HepG2 (cell line): ENCODE data around the gene LRP1-AS. TPM values are rescaled to one million over a fixed set of nuclear protein-coding genes. Genes with fewer than 3 reads are reported as not detected.

ENCODE experiments used
- AKAP8 ChIP-seq: sonication (generic); formaldehyde crosslinking; IDR thresholded peaks from 2 replicates; pipeline ENCODE4 v1.5.1; 2020; ENCODE audit warnings: mild to moderate bottlenecking, missing genetic modification reagents
- CREBL2 ChIP-seq: sonication (generic); formaldehyde crosslinking; IDR thresholded peaks from 2 replicates; pipeline ENCODE4 v1.8.1; 2023; ENCODE audit warnings: missing genetic modification reagents, mild to moderate bottlenecking, borderline replicate concordance
- DNMT3B ChIP-seq: conservative IDR thresholded peaks from 2 replicates; pipeline ENCODE4 v1.6.1; 2016; ENCODE audit warnings: missing biosample characterization, control low read depth
- GABPA ChIP-seq, 2 experiments: IDR thresholded peaks; 2 replicates each; pipeline ENCODE4 v1.6.1; 2011 to 2016; ENCODE audit warnings: low read depth in 2 of 2, low read length in 1 of 2, missing biosample characterization in 1 of 2, missing genetic modification characterization in 1 of 2
- GATAD2A ChIP-seq: IDR thresholded peaks from 2 replicates; pipeline ENCODE4 v1.6.1; 2016
- HNF4A ChIP-seq: sonication (generic); formaldehyde crosslinking; IDR thresholded peaks from 2 replicates; pipeline ENCODE4 v1.4.0; 2020; ENCODE audit warnings: missing genetic modification reagents
- HOXA3 ChIP-seq: sonication (generic); formaldehyde crosslinking; IDR thresholded peaks from 2 replicates; pipeline ENCODE4 v1.5.0; 2020; ENCODE audit warnings: missing genetic modification reagents
- KLF15 ChIP-seq: sonication (generic); formaldehyde crosslinking; IDR thresholded peaks from 2 replicates; pipeline ENCODE4 v1.8.1; 2023; ENCODE audit warnings: borderline replicate concordance, mild to moderate bottlenecking, inconsistent platforms, missing genetic modification reagents, mixed read lengths
- LRRFIP1 ChIP-seq: sonication (generic); formaldehyde crosslinking; conservative IDR thresholded peaks from 2 replicates; pipeline ENCODE4 v1.4.0; 2020; ENCODE audit warnings: missing genetic modification reagents
- MBNL3 ChIP-seq: fragments of 250-450 bp; sonication (Bioruptor Pico); conservative IDR thresholded peaks from 2 replicates; pipeline ENCODE4 v1.8.0; 2022; ENCODE audit warnings: mild to moderate bottlenecking, inconsistent platforms
- MTF2 ChIP-seq: sonication (generic); formaldehyde crosslinking; IDR thresholded peaks from 2 replicates; pipeline ENCODE4 v1.5.0; 2020; ENCODE audit warnings: missing genetic modification reagents, borderline replicate concordance
- NBN ChIP-seq: fragments of 450-650 bp; conservative IDR thresholded peaks from 2 replicates; pipeline ENCODE4 v1.6.1; 2017
- PRMT3 ChIP-seq: sonication (generic); formaldehyde crosslinking; IDR thresholded peaks from 2 replicates; pipeline ENCODE4 v1.8.1; 2022; ENCODE audit warnings: low read depth, mild to moderate bottlenecking, moderate library complexity, missing genetic modification reagents, borderline replicate concordance
- SKIL ChIP-seq: sonication (generic); formaldehyde crosslinking; IDR thresholded peaks from 2 replicates; pipeline ENCODE4 v1.8.0; 2022; ENCODE audit warnings: missing genetic modification reagents, mild to moderate bottlenecking, moderate library complexity, borderline replicate concordance
- TAF15 ChIP-seq: fragments of 200-400 bp; formaldehyde crosslinking; IDR thresholded peaks from one replicate; pipeline ENCODE4 v1.6.1; 2018; ENCODE audit warnings: mild to moderate bottlenecking, low read depth, low read length; ENCODE audit not compliant: poor library complexity, severe bottlenecking
- TBX2 ChIP-seq: sonication (generic); formaldehyde crosslinking; IDR thresholded peaks from 2 replicates; pipeline ENCODE4 v1.5.0; 2020; ENCODE audit warnings: missing genetic modification reagents, mild to moderate bottlenecking, borderline replicate concordance
- THAP9 ChIP-seq: sonication (generic); formaldehyde crosslinking; IDR thresholded peaks from 2 replicates; pipeline ENCODE4; 2020; ENCODE audit warnings: missing genetic modification reagents, mild to moderate bottlenecking, borderline replicate concordance
- TOE1 ChIP-seq: sonication (generic); formaldehyde crosslinking; IDR thresholded peaks from 2 replicates; pipeline ENCODE4 v1.4.0; 2020; ENCODE audit warnings: mild to moderate bottlenecking, missing genetic modification reagents
- ZBTB21 ChIP-seq: sonication (generic); formaldehyde crosslinking; IDR thresholded peaks from 2 replicates; pipeline ENCODE4 v1.4.0; 2020; ENCODE audit warnings: missing genetic modification reagents
- ZNF274 ChIP-seq: sonication (generic); formaldehyde crosslinking; IDR thresholded peaks from 2 replicates; pipeline ENCODE4 v1.5.1; 2020; ENCODE audit warnings: mild to moderate bottlenecking, missing genetic modification reagents
- ZNF530 ChIP-seq: sonication (generic); formaldehyde crosslinking; IDR thresholded peaks from 2 replicates; pipeline ENCODE4 v1.5.0; 2020; ENCODE audit warnings: low read depth, mild to moderate bottlenecking, missing genetic modification reagents
- ZNF629 ChIP-seq: sonication (generic); formaldehyde crosslinking; conservative IDR thresholded peaks from 2 replicates; pipeline ENCODE4 v1.5.0; 2020; ENCODE audit warnings: missing genetic modification reagents
- ZNF773 ChIP-seq: sonication (generic); formaldehyde crosslinking; IDR thresholded peaks from 2 replicates; pipeline ENCODE4 v1.4.0; 2020; ENCODE audit warnings: missing genetic modification reagents, borderline replicate concordance
- polyA plus RNA-seq, 8 experiments: library from polyadenylated mRNA; depleted of rRNA in 3 of 8; stranded (reverse) in 7 of 8; unstranded in 1 of 8; fragments of >200 nt; fragmentation: Illumina TruSeq in 4 of 8; extraction: Trizol in 4 of 8; gene quantifications; 2 replicates each; pipeline versions ENCODE4 v1.2.1 to v1.2.3, GENCODE V29; 2011 to 2016; ENCODE audit warnings: low read depth in 4 of 8, missing spikeins in 1 of 8, mixed read lengths in 1 of 8; ENCODE audit not compliant: insufficient read depth in 1 of 8
- total RNA-seq, 5 experiments: library from RNA; depleted of rRNA; stranded (reverse); fragments of >200 nt; fragmentation: Illumina TruSeq; extraction: Trizol; gene quantifications; 2 replicates each; pipeline ENCODE4 v1.2.3, GENCODE V29; 2016; ENCODE audit warnings: low read depth in 1 of 5

Gene LRP1-AS
- total and polyA plus RNA-seq, 2 of the 13 experiments (the other 11 are each of a cell fraction or from before 2014, with no cell fraction given) = 0.20 TPM; not detected in 1

GRCh38 chr12:57138526-57139272 is 8.7 kb downstream of the LRP1-AS start (continued):
- TF ChIP-seq GABPA (IDR thresholded peaks at IDR 0.05; ENCODE audit: low read depth, low read length) (no peak), GABPA (CRISPR knock-in tag; IDR thresholded peaks at IDR 0.05; ENCODE audit: low read depth) (no peak), TAF15 (no peak), ZNF274 (no peak), HNF4A (peak; percentile 80), CREBL2 (CRISPR knock-in tag) (no peak), ZNF773 (CRISPR knock-in tag) (no peak), HOXA3 (CRISPR knock-in tag) (no peak), LRRFIP1 (no peak), NBN (no peak), GATAD2A (CRISPR knock-in tag) (peak; percentile 58), THAP9 (CRISPR knock-in tag) (no peak; the same call in 1 of the 2 replicates), KLF15 (CRISPR knock-in tag) (no peak), ZBTB21 (CRISPR knock-in tag) (no peak), ZNF530 (CRISPR knock-in tag) (no peak), TBX2 (CRISPR knock-in tag) (no peak; the same call in 1 of the 2 replicates), ZNF629 (CRISPR knock-in tag) (no peak), SKIL (CRISPR knock-in tag) (0 out of 2 replicates have a peak, but pooled peaks have one; percentile 28), PRMT3 (CRISPR knock-in tag) (no peak), TOE1 (CRISPR knock-in tag) (no peak), MBNL3 (no peak), AKAP8 (CRISPR knock-in tag) (no peak), DNMT3B (CRISPR knock-in tag) (no peak), MTF2 (no peak)
